ENCODE results near the gene MAGI1.
"Not testable (repeated sequence)": the region's sequence is repeated elsewhere in the genome, so short reads cannot be mapped to it uniquely, and the experiment has no call there.

Gene MAGI1

DNA sequence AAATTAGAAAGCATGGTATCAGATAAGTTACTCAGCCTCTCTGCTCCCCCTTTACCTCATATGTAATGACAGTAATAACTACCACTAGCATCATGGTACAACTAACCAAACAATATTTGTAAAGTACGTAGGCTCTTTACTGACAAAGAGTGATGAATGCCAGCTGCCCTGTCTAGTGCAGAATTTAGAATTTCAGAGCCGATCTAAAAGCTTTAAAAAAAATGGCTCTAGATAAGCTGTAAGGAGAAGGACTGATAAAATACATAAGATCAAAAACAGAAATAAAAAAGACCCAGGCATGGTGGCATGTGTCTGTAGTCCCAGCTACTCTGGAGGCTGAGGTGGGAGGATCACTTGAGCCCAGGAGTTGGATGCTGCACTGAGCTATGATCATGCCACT lies 424.1 kb downstream of the MAGI1 start:
- DNase-seq = no peak

DNA sequence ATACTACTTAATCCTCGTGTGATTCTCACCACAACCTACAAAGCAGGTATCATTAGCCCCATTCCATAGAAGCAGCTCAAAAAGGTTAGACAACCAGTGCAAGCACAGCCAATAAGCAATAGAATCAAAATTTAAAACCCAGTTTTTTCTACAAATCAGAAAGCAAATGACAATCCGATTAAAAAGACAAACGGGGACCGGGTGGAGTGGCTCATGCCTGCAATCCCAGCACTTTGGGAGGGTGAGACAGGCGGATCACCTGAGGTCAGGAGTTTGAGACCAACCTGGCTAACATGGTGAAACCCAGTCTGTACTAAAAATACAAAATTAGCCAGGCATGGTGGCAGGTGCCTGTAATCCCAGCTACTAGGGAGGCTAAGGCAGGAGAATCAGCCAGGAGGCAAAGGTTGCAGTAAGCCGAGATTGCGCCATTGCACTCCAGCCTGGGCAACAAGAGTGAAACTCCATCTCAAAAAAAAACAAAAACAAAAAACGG lies 430.7 kb downstream of the MAGI1 start:
- DNase-seq = not testable (repeated sequence)

GRCh38 chr3:65607101-65607500 lies 431.6 kb downstream of the MAGI1 start:
- no peak for DNase-seq

DNA sequence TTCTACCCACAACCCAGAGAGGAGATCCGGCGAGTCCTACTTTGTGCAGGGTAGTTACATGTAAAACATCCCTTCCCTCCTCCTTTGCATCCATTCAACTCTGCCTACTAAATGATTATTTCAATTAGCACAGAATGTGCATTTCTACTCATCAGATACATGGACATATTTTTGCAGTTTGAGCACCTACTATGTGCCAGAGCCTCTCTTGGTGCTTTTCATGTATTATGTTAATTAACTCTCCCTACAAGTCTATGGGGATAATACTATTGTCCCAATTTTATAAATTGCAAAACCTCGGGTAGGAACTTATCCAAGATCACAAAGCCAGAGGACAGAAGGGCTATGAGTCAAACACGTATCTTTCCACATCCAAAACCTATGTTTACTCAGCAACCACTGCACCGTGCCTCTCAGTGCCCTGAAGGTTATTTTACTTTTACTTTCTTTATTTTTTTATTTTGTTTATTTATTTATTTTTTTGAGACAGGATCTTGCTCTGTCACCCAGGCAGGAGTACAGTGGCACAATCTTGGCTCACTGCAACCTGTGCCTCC lies 432.8 kb downstream of the MAGI1 start:
- DNase-seq = no peak

DNA sequence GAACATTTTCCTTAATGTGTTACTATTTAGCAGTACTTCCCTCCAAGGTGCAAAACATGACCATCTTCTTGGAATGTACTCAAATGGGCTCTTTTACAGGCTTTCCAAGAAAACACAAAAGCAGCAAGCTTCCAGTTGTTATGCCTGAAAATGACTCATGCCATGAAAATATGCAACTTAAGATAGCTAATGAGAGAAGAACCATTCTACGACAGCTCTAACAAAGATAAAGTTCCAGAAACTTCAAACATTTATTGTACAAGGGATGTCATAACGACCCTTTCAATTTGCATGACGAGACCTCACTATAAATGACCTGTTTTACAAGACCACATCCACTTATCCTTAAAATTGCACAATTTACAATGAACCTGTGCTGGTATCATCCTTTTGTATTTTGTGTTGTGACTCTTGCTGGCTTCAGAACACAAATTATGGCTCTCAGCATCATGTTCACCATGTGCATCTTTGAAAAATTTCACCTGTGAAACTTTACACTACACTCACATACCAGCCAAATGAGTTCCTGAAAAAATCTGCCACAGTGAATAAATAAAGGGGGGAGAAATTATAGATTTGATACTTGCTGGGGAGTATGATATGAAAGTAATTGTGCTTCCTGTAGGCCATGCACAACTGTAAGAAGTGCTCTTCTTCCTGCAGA lies 433.7 kb downstream of the MAGI1 start:
- no peak for DNase-seq

GRCh38 chr3:65603631-65604030 lies 435.1 kb downstream of the MAGI1 start:
- no peak for DNase-seq

DNA sequence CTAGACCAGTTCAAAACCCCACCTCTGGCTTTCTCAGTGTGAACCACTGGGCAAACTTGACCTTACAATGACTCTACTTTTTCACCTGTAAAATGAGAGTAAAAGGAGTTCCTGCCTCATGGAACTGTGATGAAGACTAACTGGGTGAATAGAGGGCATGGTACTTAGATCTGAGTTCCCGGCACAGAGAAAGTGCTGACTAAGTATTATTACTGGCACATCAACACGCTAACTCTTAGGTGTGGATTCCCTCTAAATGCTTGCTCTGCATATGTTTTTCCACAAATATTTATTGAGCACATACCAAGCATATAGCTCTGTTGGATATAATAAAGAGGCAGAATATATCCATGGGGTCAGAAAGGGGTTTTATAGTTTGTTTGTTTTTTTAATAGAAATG lies 437.8 kb downstream of the MAGI1 start:
- no peak for DNase-seq

DNA sequence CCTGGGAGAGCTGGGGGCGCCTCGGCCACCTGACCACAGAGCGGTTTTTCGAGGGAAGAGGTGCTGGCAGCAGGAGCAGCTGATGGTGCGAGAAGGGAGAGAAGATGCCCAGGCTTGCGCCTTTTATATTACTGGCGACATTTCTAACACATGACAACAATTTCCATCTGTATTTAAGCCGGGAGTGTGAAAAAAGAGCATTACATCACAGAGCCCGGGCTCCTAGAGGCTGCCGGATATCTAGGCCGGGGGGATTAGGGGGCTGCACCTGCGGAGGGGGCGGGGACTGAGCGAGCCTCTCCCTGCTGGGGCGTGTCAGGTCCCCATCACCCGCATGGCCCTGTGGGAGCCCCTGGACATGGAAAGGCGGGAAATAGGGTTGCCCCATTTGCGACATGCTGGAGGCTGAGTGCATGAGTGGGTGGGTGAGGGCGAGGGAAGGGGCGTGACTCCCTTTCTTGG lies 440.7 kb downstream of the MAGI1 start:
- no peak for DNase-seq

- peak in 2 of 3 experiments; percentile 58 to 78 for DNase-seq
Measured at GRCh38 chr3:65597226-65597951, 441.3 kb downstream of the MAGI1 start.

GRCh38 chr3:65596571-65597225 lies 442.0 kb downstream of the MAGI1 start:
- peak in 2 of 3 experiments; percentile 58 to 78 for DNase-seq

GRCh38 chr3:65596029-65596300 lies 442.8 kb downstream of the MAGI1 start:
- peak in 1 of 3 experiments; percentile 36 for DNase-seq

- peak in 1 of 3 experiments; percentile 34 for DNase-seq
Measured at GRCh38 chr3:65595222-65596028, 443.3 kb downstream of the MAGI1 start.

DNA sequence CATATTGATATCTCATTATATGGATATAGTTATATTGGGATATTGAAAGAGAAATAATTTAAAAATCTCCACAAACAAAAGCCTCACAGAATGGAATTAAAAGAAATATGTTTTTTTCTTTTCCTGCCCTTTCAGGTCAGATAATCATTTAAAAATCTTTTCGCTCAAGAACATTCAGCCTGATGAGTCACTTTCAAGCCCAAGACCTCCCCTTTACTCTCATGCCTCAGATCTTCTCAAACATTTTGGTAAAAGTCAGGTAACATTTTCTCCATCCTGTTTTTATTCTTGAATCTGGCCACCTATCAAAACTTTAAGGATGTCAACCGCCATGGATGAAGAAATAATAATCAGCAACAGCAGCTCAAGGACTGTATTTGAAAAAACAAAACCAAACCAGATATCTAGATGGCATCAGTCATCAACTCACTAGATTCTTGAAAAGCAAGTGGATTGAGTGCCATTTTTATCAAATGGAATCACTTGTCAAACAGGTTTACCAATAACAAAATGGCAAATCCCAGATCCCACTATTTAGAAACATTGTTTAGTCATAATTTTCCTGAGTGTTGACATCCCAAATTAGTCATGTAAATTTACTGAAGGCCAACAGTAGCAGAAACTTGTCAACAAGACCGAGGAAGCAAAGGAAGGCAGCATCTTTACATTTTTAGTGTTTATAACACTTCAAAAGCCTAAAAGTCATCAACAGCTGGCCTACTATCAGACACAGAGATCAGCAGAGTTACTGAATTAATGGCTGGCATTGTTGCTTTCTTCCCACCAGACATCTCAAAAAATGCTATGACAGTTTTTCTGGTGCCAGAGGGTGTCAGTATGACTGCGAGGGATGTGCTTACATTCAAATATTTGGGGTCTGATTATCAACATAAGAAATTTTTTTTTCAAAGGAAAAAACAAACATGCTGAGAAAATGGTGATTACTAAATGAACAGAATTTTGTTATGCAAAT lies 444.7 kb downstream of the MAGI1 start:
- no peak for DNase-seq

GRCh38 chr3:65591313-65591712 lies 447.4 kb downstream of the MAGI1 start:
- DNase-seq = no peak

GRCh38 chr3:65588884-65589283 lies 449.8 kb downstream of the MAGI1 start:
- DNase-seq = no peak

DNA sequence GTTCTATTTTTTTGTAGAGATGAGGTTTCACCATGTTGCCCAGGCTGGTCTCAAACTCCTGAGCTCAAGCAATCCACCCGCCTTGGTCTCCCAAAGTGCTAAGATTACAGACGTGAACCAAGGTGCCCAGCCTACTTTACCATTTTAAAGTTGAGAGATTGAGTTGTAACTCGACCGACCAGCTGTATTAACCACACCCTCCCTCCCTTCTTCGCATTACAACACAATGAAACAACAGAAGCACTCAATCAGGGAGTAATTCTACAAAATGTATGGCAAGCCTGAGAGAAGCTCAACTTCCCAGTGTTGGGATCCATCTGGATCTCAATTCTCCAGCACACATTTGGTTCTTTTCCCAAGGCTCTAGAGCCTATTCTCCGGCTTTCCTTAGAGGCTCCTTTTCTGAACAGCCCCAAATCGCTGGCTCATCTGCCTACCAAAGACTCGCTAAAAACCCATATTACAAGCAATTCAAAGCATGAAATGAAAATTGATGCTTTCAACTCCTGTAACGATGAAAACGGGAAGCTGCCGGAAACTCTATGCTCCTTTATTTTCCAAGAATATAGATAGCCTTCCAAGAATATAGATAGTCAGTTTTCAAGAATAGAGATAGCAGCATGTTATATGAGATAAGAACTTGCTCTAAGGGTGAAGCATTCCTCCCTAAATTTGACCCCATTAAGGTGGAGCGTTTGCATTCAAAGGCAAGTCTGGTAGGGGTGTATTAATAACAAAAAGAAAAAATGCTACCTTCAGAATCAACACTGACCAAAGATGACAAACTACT lies 450.9 kb downstream of the MAGI1 start:
- DNase-seq = no peak

GRCh38 chr3:65584913-65585312 lies 453.8 kb downstream of the MAGI1 start:
- DNase-seq = no peak

- no peak for DNase-seq
Measured at GRCh38 chr3:65584002-65584401, 454.7 kb downstream of the MAGI1 start.

DNA sequence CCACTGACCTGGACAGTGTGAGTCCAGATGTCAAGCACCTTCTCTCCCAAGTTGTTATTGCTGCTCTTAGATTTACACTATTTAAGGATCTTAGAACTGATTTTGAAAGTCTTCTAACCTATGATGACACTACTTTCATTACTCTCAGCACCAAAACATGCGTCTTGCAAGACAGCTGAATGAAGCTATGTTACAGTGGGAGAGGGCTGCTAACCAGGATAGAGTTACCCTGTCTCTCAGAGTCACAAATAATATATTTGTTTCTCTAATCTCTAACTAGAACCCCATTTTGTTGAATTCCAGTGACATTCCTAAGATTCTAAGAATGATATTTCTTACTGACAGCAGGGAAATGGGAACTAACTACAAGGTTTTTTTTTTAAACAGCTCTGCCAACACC lies 455.5 kb downstream of the MAGI1 start:
- DNase-seq = no peak

- no peak for DNase-seq
Measured at GRCh38 chr3:65582012-65582717, 456.6 kb downstream of the MAGI1 start.
